KG1 (cell line): ENCODE measurements around the gene HMCN1.

ENCODE experiments used
- DNase-seq: peaks from one replicate; lab custom pipeline; 2025; lab: John Stamatoyannopoulos, UW

Gene HMCN1

GRCh38 chr1:186033847-186034271 is 299.7 kb downstream of the HMCN1 start:
- no peak for DNase-seq

- DNase-seq: no peak
Observed at GRCh38 chr1:186042230-186042629, 308.0 kb downstream of the HMCN1 start.

GRCh38 chr1:186043296-186043695 is 309.1 kb downstream of the HMCN1 start:
- no peak for DNase-seq

GRCh38 chr1:186044079-186044685 is 310.0 kb downstream of the HMCN1 start:
- no peak for DNase-seq

GRCh38 chr1:186046437-186047211 is 312.4 kb downstream of the HMCN1 start:
- DNase-seq: no peak

GRCh38 chr1:186050360-186050759 is 316.2 kb downstream of the HMCN1 start:
- DNase-seq: no peak

GRCh38 chr1:186054003-186054402 is 319.8 kb downstream of the HMCN1 start:
- no peak for DNase-seq

- DNase-seq: no peak
Observed at GRCh38 chr1:186054932-186055331, 320.7 kb downstream of the HMCN1 start.

- DNase-seq: no peak
Observed at GRCh38 chr1:186055846-186056245, 321.7 kb downstream of the HMCN1 start.

GRCh38 chr1:186057086-186057485 is 322.9 kb downstream of the HMCN1 start:
- no peak for DNase-seq

- no peak for DNase-seq
Observed at GRCh38 chr1:186059311-186059710, 325.1 kb downstream of the HMCN1 start.

GRCh38 chr1:186059752-186060151 is 325.6 kb downstream of the HMCN1 start:
- DNase-seq: no peak

- no peak for DNase-seq
Observed at GRCh38 chr1:186060226-186060625, 326.0 kb downstream of the HMCN1 start.

GRCh38 chr1:186063091-186063657 is 329.0 kb downstream of the HMCN1 start:
- no peak for DNase-seq

- no peak for DNase-seq
Observed at GRCh38 chr1:186066411-186066810, 332.2 kb downstream of the HMCN1 start.

- DNase-seq: no peak
Observed at GRCh38 chr1:186073697-186074096, 339.5 kb downstream of the HMCN1 start.

- no peak for DNase-seq
Observed at GRCh38 chr1:186076006-186076405, 341.8 kb downstream of the HMCN1 start.

GRCh38 chr1:186078245-186078644 is 344.1 kb downstream of the HMCN1 start:
- DNase-seq: no peak

GRCh38 chr1:186079084-186079684 is 345.0 kb downstream of the HMCN1 start:
- DNase-seq: no peak

GRCh38 chr1:186082235-186082937 is 348.2 kb downstream of the HMCN1 start:
- DNase-seq: peak; percentile 10

- DNase-seq: no peak
Observed at GRCh38 chr1:186086583-186086982, 352.4 kb downstream of the HMCN1 start.

GRCh38 chr1:186089940-186090339 is 355.7 kb downstream of the HMCN1 start:
- no peak for DNase-seq
